ENCODE data around the gene SHQ1.

The SHQ1 gene

GRCh38 chr3:72804361-72804760, 43.9 kb downstream of the SHQ1 start:
- TF ChIP-seq, protein P1, sequence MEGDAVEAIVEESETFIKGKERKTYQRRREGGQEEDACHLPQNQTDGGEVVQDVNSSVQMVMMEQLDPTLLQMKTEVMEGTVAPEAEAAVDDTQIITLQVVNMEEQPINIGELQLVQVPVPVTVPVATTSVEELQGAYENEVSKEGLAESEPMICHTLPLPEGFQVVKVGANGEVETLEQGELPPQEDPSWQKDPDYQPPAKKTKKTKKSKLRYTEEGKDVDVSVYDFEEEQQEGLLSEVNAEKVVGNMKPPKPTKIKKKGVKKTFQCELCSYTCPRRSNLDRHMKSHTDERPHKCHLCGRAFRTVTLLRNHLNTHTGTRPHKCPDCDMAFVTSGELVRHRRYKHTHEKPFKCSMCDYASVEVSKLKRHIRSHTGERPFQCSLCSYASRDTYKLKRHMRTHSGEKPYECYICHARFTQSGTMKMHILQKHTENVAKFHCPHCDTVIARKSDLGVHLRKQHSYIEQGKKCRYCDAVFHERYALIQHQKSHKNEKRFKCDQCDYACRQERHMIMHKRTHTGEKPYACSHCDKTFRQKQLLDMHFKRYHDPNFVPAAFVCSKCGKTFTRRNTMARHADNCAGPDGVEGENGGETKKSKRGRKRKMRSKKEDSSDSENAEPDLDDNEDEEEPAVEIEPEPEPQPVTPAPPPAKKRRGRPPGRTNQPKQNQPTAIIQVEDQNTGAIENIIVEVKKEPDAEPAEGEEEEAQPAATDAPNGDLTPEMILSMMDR (conservative IDR thresholded peaks at IDR 0.05; ENCODE audit: control insufficient read depth, insufficient read depth, low read depth, low read length): no peak
- no peak overlapping the region for H3K4me3 ChIP-seq (ENCODE audit: control insufficient read depth, low read depth, low read length)
- no peak for DNase-seq (ENCODE audit: low read depth)

- TF ChIP-seq, protein P1 (conservative IDR thresholded peaks at IDR 0.05; ENCODE audit: control insufficient read depth, insufficient read depth, low read depth, low read length): no peak
- H3K4me3 ChIP-seq (ENCODE audit: control insufficient read depth, low read depth, low read length): no peak overlapping the region
- no peak for DNase-seq (ENCODE audit: low read depth)
Observed at GRCh38 chr3:72803573-72803972, 44.7 kb downstream of the SHQ1 start.

DNA sequence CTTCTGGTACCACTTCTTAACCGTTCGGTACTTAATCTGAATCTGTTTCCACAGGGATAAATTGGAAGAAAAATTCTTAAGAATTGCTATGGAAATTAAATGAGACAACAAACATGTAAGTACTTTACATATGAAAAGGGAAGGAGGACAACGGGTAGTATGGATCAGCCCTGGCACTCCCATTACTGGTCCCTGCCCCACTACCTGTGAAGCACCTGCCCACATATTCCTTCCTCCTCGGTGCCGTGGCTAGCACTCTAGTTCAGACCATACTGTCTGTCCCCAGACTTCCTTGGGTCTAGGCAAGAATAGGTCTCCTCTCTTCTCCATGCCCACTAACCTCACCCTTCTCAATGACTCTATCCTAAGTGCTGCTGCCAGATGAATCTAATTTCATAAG, 46.2 kb downstream of the SHQ1 start:
- DNase-seq (ENCODE audit: low read depth): no peak
- H3K4me3 ChIP-seq (ENCODE audit: control insufficient read depth, low read depth, low read length): no peak overlapping the region
- TF ChIP-seq, protein P1 (conservative IDR thresholded peaks at IDR 0.05; ENCODE audit: control insufficient read depth, insufficient read depth, low read depth, low read length): no peak

- no peak overlapping the region for H3K4me3 ChIP-seq (ENCODE audit: control insufficient read depth, low read depth, low read length)
- peak; percentile 14 for DNase-seq (ENCODE audit: low read depth)
- TF ChIP-seq, protein P1 (conservative IDR thresholded peaks at IDR 0.05; ENCODE audit: control insufficient read depth, insufficient read depth, low read depth, low read length): no peak
Observed at GRCh38 chr3:72800869-72801268, 47.4 kb downstream of the SHQ1 start.

DNA sequence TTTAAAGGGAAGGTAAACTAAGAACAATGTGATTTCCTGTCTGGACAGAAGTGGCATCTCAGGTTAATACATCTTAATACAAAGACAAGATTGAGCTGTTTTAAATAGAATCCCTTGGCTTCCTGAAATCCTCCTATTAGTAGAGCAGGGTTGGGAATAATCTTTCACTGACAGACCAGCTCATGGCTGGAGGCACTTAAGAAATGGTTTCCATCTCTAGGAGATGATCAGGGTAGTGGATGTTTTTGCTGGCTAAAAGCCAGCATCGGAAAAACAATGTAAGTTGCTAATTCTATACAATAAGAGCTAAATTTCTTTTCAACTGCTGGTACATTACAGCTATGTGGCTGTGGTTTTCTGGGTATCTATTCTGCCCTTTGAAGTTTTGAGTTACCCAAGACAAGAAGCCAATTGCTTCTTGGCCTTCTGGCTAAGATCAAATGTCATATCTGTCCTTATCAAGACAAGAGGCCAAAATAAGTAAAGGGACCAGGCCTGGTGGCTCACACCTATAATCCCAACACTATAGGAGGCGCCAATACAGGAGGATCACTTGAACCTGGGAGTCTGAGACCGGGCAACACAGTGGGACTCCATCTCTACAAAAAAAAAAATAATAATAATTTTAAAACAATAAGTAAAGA, 49.6 kb downstream of the SHQ1 start:
- TF ChIP-seq, protein P1 (conservative IDR thresholded peaks at IDR 0.05; ENCODE audit: control insufficient read depth, insufficient read depth, low read depth, low read length): no peak
- DNase-seq (ENCODE audit: low read depth): no peak

DNA sequence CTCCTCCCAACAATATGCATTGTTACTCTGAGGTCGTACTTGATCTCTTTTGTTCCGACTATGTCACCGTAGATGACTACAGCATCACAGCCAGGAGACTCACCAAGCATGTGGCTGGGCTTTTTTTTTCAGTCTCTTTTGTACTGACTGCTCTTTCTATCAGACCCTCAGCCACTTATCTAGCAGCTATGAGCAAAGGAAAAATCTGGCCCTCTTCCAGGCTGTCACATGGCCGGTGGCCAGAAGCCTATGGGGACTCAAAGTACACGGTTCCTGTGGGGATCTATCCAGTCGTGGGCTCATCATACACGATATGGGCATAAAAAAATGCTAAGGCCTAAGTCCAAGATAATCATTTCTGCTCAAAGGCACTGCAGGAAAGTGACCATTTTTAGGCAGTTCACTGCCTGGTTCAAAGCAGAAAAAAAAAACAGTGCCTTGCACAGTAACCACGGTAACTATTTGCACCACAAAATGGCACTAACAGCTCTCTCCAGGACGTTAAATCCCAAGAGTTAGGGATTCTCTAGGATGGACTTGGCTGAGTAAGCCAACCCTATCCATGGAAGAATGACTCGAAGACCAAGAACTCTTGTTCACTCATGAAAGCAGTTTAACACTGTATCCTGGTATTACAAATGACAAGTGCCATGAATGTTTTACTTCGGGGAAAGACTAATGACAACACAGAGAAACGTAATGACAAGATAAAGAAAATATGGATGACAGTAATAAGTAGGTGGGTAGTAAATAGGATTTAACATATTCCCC, 50.3 kb downstream of the SHQ1 start:
- DNase-seq (ENCODE audit: low read depth): peak; percentile 29
- H3K4me3 ChIP-seq (ENCODE audit: control insufficient read depth, low read depth, low read length): no peak overlapping the region
- TF ChIP-seq, protein P1 (conservative IDR thresholded peaks at IDR 0.05; ENCODE audit: control insufficient read depth, insufficient read depth, low read depth, low read length): no peak

More for the DNA sequence above, 49.6 kb downstream of the SHQ1 start:
- no peak overlapping the region for H3K4me3 ChIP-seq (ENCODE audit: control insufficient read depth, low read depth, low read length)
